ENCODE measurements around the gene SHC2.

DNA sequence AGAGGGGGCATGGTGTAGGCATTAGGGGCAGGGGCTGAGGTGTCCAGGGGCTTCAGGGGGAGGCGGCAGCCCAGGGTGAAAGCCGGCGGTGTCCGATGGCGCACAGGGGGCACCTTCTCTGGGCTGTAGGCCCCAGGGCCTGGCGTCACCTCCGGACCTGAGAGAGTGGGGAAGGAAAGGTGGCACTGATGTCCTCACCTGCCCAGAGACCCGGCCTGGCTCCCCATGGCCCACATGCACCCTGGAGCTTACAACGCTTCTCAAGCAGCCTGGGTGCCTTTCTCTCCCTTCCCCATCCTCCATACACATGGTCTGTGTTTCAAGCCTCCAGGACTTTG is 3.3 kb upstream of the SHC2 start:
- TF ChIP-seq POLR2AphosphoS5 (IDR thresholded peaks at IDR 0.05; ENCODE audit: insufficient read depth in 1 of 2, low read depth in 1 of 2) (no peak), POLR2A (IDR thresholded peaks at IDR 0.05) (no peak)
- TF ChIP-seq, protein P1, sequence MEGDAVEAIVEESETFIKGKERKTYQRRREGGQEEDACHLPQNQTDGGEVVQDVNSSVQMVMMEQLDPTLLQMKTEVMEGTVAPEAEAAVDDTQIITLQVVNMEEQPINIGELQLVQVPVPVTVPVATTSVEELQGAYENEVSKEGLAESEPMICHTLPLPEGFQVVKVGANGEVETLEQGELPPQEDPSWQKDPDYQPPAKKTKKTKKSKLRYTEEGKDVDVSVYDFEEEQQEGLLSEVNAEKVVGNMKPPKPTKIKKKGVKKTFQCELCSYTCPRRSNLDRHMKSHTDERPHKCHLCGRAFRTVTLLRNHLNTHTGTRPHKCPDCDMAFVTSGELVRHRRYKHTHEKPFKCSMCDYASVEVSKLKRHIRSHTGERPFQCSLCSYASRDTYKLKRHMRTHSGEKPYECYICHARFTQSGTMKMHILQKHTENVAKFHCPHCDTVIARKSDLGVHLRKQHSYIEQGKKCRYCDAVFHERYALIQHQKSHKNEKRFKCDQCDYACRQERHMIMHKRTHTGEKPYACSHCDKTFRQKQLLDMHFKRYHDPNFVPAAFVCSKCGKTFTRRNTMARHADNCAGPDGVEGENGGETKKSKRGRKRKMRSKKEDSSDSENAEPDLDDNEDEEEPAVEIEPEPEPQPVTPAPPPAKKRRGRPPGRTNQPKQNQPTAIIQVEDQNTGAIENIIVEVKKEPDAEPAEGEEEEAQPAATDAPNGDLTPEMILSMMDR (IDR thresholded peaks at IDR 0.05): no peak

Measured in vagina (tissue), 2 donors.